GM23338 (cell line): ENCODE measurements around the gene TPRX1. TPM values are rescaled to one million over a fixed set of nuclear protein-coding genes. Genes with fewer than 3 reads are reported as not detected.
"Not testable (repeated sequence)": the region's sequence is repeated elsewhere in the genome, so short reads cannot be mapped to it uniquely, and the experiment has no call there.

Experiments
- ATAC-seq: fragments of 200-7000 bp; cut with Tn5 transposase; 3 replicates; pipeline ENCODE4 v1.9.1; 2020
- DNase-seq: peaks from one replicate; pipeline ENCODE4 v3.0.0-alpha.2; 2015; ENCODE audit warnings: low spot score
- H2AFZ ChIP-seq: fragments of 200-600 bp; sonication (generic); 2 replicates; pipeline ENCODE4 v1.8.0; 2016; ENCODE audit warnings: antibody characterized with exemption, mild to moderate bottlenecking, moderate library complexity
- H3F3A ChIP-seq: fragments of 200-600 bp; sonication (generic); replicated peaks from 2 replicates; pipeline ENCODE4 v1.8.0; 2017; ENCODE audit warnings: antibody characterized with exemption, mixed run types, low read depth
- H3K27ac ChIP-seq: fragments of 200-600 bp; sonication (generic); 2 replicates; pipeline ENCODE4 v1.6.1; 2016; ENCODE audit warnings: low read depth
- H3K27me3 ChIP-seq: fragments of 200-600 bp; sonication (generic); 2 replicates; pipeline ENCODE4 v1.8.0; 2016; ENCODE audit warnings: mild to moderate bottlenecking, mixed run types, moderate library complexity; ENCODE audit not compliant: insufficient read depth
- H3K36me3 ChIP-seq: fragments of 200-600 bp; sonication (generic); 2 replicates; pipeline ENCODE4 v1.8.0; 2016; ENCODE audit warnings: mild to moderate bottlenecking; ENCODE audit not compliant: insufficient read depth
- H3K4me1 ChIP-seq: fragments of 200-600 bp; sonication (generic); 2 replicates; pipeline ENCODE4 v1.8.0; 2016; ENCODE audit warnings: mild to moderate bottlenecking, moderate library complexity; ENCODE audit not compliant: insufficient read depth
- H3K4me2 ChIP-seq: fragments of 200-600 bp; sonication (generic); 2 replicates; pipeline ENCODE4 v1.7.1; 2017; ENCODE audit warnings: mixed run types
- H3K4me3 ChIP-seq: fragments of 200-600 bp; sonication (generic); 2 replicates; pipeline ENCODE4 v1.6.1; 2016; ENCODE audit warnings: mixed run types
- H3K79me2 ChIP-seq: fragments of 200-600 bp; sonication (generic); replicated peaks from 2 replicates; pipeline ENCODE4 v1.8.0; 2017; ENCODE audit warnings: mild to moderate bottlenecking; ENCODE audit not compliant: insufficient read depth
- H3K9me2 ChIP-seq: fragments of 200-600 bp; sonication (generic); 2 replicates; pipeline ENCODE4 v1.8.0; 2017; ENCODE audit not compliant: insufficient read depth
- H4K20me1 ChIP-seq: fragments of 200-600 bp; sonication (generic); replicated peaks from 2 replicates; pipeline ENCODE4 v1.8.0; 2017; ENCODE audit warnings: mild to moderate bottlenecking; ENCODE audit not compliant: insufficient read depth
- H3K27ac Mint-ChIP-seq: 2 replicates; pipeline ENCODE4 v1.8.0; 2020; ENCODE audit warnings: inconsistent platforms, mild to moderate bottlenecking, moderate library complexity, mixed read lengths
- H3K27me3 Mint-ChIP-seq: 3 replicates; pipeline ENCODE4 v1.8.0; 2022; ENCODE audit warnings: low read depth, mild to moderate bottlenecking, moderate library complexity, mixed read lengths, inconsistent platforms; ENCODE audit not compliant: insufficient read depth, poor library complexity
- H3K36me3 Mint-ChIP-seq: 3 replicates; pipeline ENCODE4 v1.8.0; 2021; ENCODE audit warnings: low read depth, mild to moderate bottlenecking, inconsistent platforms, moderate library complexity, mixed read lengths
- H3K4me1 Mint-ChIP-seq: 3 replicates; pipeline ENCODE4 v1.8.0; 2020; ENCODE audit warnings: mild to moderate bottlenecking, inconsistent platforms, mixed read lengths
- H3K4me3 Mint-ChIP-seq: 3 replicates; pipeline ENCODE4 v1.8.0; 2021; ENCODE audit warnings: moderate library complexity, mild to moderate bottlenecking, inconsistent platforms, mixed read lengths
- H3K9me3 Mint-ChIP-seq: 3 replicates; pipeline ENCODE4 v1.8.0; 2020; ENCODE audit warnings: moderate library complexity, mild to moderate bottlenecking, inconsistent platforms, mixed read lengths
- CREB1 ChIP-seq: fragments of 250-450 bp; sonication (Bioruptor Pico); IDR thresholded peaks from 2 replicates; pipeline ENCODE4 v1.5.0; 2020; ENCODE audit warnings: low read depth, mild to moderate bottlenecking, moderate library complexity
- EZH2 ChIP-seq: fragments of 200-600 bp; sonication (generic); IDR thresholded peaks from one replicate; pipeline ENCODE4 v1.8.0; 2017; ENCODE audit warnings: antibody characterized with exemption, mild to moderate bottlenecking, low read depth; ENCODE audit not compliant: unreplicated experiment
- POLR2AphosphoS5 ChIP-seq: IDR thresholded peaks from 2 replicates; pipeline ENCODE4 v1.6.1; 2016; ENCODE audit warnings: antibody characterized with exemption, low read depth
- STAT1 ChIP-seq: IDR thresholded peaks from one replicate; pipeline ENCODE4 v1.6.1; 2016; ENCODE audit warnings: antibody characterized with exemption; ENCODE audit not compliant: unreplicated experiment
- ZNF331 ChIP-seq: fragments of 250-450 bp; sonication (Bioruptor Pico); IDR thresholded peaks from 2 replicates; pipeline ENCODE4 v1.5.0; 2020; ENCODE audit warnings: low read depth, mild to moderate bottlenecking, moderate library complexity
- polyA plus RNA-seq: library from polyadenylated mRNA; unstranded; fragments of >200 nt; fragmentation: Nextera tagmentation; extraction: Ambion mirVana; gene quantifications from 2 replicates; pipeline ENCODE4 v1.2.1, GENCODE V29; 2016
- total RNA-seq: library from RNA; depleted of rRNA; stranded (reverse); fragments of >200 nt; shearing (Covaris generic); gene quantifications from 2 replicates; pipeline ENCODE4 v1.2.3, GENCODE V29; 2014
- TF ChIP-seq, protein P1 (sequence below): IDR thresholded peaks from one replicate; pipeline ENCODE4 v1.6.1; 2018; ENCODE audit warnings: antibody characterized with exemption; ENCODE audit not compliant: unreplicated experiment
- TF ChIP-seq, protein P2 (sequence below): IDR thresholded peaks from 2 replicates; pipeline ENCODE4 v1.6.1; 2016; ENCODE audit warnings: antibody characterized with exemption
- TF ChIP-seq, protein P3 (sequence below), 2 experiments: fragments of 200-600 bp in 1 of 2; sonication (generic) in 1 of 2; conservative IDR thresholded peaks; 2 replicates each; pipeline versions ENCODE4 v1.5.1 to v1.6.1; 2016 to 2017; ENCODE audit warnings: antibody characterized with exemption in 2 of 2, low read depth in 2 of 2, mild to moderate bottlenecking in 2 of 2, moderate library complexity in 1 of 2

Gene TPRX1
- total and polyA plus RNA-seq, 2 experiments from 2014 or later: 0.28 TPM; not detected in 1

DNA sequence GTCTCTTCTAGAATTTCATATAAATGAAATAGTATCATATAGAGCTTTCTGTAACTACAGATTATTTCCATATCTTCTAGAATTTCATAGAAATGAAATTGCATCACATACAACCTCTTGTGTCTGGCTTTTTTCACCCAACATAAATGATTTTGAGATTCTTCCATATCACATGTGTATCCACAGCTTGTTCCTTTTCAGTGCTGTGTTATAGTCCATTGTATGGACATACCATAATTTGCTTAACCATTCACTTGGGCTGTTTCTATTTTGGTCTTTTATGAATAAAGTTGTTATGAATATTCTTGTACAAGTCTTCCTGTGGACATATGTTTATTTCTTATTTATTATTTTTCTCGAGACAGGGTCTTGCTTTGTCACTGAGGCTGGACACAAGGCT lies 11.7 kb downstream of the TPRX1 start:
- Histone ChIP-seq H3K4me1 (0 out of 2 replicates have a peak, but pooled peaks cover 12% of the 10 kb centered on the region), H3K9me2 (no peaks in the 10 kb centered on the region), H3K27ac (no peak overlapping the region), H3K79me2 (no peaks in the 10 kb centered on the region), H3K4me3 (no peak overlapping the region), H3F3A (0 out of 2 replicates have a peak, but pooled peaks cover 4% of the 10 kb centered on the region), H4K20me1 (no peaks in the 10 kb centered on the region), H3K27me3 (no peaks in the 10 kb centered on the region), H3K36me3 (no peaks in the 10 kb centered on the region), H3K4me2 (no peak overlapping the region), H2AFZ (no peak overlapping the region)
- DNase-seq (no peak), ATAC-seq (no peak)
- TF ChIP-seq, protein P1, sequence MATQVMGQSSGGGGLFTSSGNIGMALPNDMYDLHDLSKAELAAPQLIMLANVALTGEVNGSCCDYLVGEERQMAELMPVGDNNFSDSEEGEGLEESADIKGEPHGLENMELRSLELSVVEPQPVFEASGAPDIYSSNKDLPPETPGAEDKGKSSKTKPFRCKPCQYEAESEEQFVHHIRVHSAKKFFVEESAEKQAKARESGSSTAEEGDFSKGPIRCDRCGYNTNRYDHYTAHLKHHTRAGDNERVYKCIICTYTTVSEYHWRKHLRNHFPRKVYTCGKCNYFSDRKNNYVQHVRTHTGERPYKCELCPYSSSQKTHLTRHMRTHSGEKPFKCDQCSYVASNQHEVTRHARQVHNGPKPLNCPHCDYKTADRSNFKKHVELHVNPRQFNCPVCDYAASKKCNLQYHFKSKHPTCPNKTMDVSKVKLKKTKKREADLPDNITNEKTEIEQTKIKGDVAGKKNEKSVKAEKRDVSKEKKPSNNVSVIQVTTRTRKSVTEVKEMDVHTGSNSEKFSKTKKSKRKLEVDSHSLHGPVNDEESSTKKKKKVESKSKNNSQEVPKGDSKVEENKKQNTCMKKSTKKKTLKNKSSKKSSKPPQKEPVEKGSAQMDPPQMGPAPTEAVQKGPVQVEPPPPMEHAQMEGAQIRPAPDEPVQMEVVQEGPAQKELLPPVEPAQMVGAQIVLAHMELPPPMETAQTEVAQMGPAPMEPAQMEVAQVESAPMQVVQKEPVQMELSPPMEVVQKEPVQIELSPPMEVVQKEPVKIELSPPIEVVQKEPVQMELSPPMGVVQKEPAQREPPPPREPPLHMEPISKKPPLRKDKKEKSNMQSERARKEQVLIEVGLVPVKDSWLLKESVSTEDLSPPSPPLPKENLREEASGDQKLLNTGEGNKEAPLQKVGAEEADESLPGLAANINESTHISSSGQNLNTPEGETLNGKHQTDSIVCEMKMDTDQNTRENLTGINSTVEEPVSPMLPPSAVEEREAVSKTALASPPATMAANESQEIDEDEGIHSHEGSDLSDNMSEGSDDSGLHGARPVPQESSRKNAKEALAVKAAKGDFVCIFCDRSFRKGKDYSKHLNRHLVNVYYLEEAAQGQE: no peak
- TF ChIP-seq CREB1 (CRISPR knock-in tag) (no peak), STAT1 (no peak), ZNF331 (CRISPR knock-in tag) (no peak), EZH2 (no peak)
- TF ChIP-seq, protein P2, sequence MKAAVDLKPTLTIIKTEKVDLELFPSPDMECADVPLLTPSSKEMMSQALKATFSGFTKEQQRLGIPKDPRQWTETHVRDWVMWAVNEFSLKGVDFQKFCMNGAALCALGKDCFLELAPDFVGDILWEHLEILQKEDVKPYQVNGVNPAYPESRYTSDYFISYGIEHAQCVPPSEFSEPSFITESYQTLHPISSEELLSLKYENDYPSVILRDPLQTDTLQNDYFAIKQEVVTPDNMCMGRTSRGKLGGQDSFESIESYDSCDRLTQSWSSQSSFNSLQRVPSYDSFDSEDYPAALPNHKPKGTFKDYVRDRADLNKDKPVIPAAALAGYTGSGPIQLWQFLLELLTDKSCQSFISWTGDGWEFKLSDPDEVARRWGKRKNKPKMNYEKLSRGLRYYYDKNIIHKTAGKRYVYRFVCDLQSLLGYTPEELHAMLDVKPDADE: no peak
- H3K4me1 Mint-ChIP-seq: peaks cover 7% of the 10 kb centered on the region
- H3K9me3 Mint-ChIP-seq: peaks cover 13% of the 10 kb centered on the region; the same call in 2 of the 3 replicates
- no peak overlapping the region for H3K4me3 Mint-ChIP-seq
- no peaks in the 10 kb centered on the region; the same call in 2 of the 3 replicates for H3K36me3 Mint-ChIP-seq
- no peak overlapping the region for H3K27ac Mint-ChIP-seq
- peaks cover 11% of the 10 kb centered on the region for H3K27me3 Mint-ChIP-seq

DNA sequence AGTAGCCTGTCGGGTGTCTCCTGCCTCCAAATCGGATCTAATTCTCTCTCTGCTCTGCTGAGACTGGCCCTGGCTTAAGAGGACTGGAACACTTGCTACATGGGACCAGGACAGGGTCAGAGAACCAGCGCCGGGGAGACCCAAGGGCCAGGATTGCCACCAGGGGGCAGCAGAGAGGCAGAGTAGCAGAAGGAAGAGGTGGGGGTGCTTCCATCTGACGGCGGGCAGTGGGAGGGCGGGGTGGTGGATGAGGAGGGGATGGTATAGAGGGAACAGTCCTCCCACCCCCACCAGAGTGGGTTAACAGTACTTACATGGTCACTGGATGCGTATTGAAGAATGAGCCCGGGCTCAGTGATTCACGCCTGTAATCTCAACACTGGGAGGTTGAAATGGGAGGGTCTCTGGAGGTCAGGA lies 13.9 kb downstream of the TPRX1 start:
- Histone ChIP-seq H3K4me1 (0 out of 2 replicates have a peak, but pooled peaks cover 18% of the 10 kb centered on the region), H3K27ac (peak overlapping the region; percentile 87), H3F3A (peaks cover 12% of the 10 kb centered on the region; the same call in 1 of the 2 replicates), H3K36me3 (no peaks in the 10 kb centered on the region), H3K4me2 (peak overlapping the region; percentile 67; the same call in 1 of the 2 replicates), H3K79me2 (no peaks in the 10 kb centered on the region), H3K4me3 (no peak overlapping the region), H3K27me3 (no peaks in the 10 kb centered on the region), H4K20me1 (0 out of 2 replicates have a peak, but pooled peaks cover 3% of the 10 kb centered on the region), H2AFZ (no peak overlapping the region), H3K9me2 (no peaks in the 10 kb centered on the region)
- Mint-ChIP-seq H3K4me3 (no peak overlapping the region), H3K36me3 (peaks cover 11% of the 10 kb centered on the region; the same call in 2 of the 3 replicates), H3K27me3 (peaks cover 11% of the 10 kb centered on the region), H3K9me3 (peaks cover 13% of the 10 kb centered on the region; the same call in 2 of the 3 replicates), H3K4me1 (peaks cover 7% of the 10 kb centered on the region), H3K27ac (no peak overlapping the region)
- TF ChIP-seq POLR2AphosphoS5: no peak
- TF ChIP-seq, protein P3, sequence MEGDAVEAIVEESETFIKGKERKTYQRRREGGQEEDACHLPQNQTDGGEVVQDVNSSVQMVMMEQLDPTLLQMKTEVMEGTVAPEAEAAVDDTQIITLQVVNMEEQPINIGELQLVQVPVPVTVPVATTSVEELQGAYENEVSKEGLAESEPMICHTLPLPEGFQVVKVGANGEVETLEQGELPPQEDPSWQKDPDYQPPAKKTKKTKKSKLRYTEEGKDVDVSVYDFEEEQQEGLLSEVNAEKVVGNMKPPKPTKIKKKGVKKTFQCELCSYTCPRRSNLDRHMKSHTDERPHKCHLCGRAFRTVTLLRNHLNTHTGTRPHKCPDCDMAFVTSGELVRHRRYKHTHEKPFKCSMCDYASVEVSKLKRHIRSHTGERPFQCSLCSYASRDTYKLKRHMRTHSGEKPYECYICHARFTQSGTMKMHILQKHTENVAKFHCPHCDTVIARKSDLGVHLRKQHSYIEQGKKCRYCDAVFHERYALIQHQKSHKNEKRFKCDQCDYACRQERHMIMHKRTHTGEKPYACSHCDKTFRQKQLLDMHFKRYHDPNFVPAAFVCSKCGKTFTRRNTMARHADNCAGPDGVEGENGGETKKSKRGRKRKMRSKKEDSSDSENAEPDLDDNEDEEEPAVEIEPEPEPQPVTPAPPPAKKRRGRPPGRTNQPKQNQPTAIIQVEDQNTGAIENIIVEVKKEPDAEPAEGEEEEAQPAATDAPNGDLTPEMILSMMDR (conservative IDR thresholded peaks at IDR 0.05; ENCODE audit: low read depth in 2 of 2): peak; percentile 97 to 98
- ATAC-seq (peak; percentile 90), DNase-seq (peak; percentile 98)

DNA sequence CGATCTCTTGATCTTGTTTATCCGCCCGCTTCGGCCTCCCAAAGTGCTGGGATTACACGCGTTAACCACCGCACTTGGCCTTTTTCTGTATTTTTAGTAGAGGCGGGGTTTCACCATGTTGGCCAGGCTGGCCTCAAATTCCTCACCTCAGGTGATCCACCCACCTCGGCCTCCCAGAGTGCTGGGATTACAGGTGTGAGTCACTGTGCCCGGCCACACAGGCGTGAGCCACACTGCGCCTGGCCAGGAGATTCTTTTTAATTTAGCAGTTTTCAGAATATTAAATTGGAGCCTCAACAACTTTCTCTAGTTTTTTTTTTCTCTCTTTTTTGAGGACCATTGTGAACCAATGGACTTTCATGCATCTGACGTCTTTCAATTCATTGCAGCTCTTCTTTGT lies 14.5 kb downstream of the TPRX1 start:
- H3K4me3 Mint-ChIP-seq: not testable (repeated sequence)

More for the DNA sequence above, 14.5 kb downstream of the TPRX1 start:
- peaks cover 11% of the 10 kb centered on the region for H3K27me3 Mint-ChIP-seq
- Histone ChIP-seq H3K4me1 (0 out of 2 replicates have a peak, but pooled peaks cover 18% of the 10 kb centered on the region), H3K27ac (peak overlapping the region; percentile 87), H3F3A (peaks cover 16% of the 10 kb centered on the region; the same call in 1 of the 2 replicates), H3K4me2 (peak overlapping the region; percentile 67; the same call in 1 of the 2 replicates)
- not testable (repeated sequence) for H3K4me1 Mint-ChIP-seq, H3K4me3 ChIP-seq, H4K20me1 ChIP-seq, H3K79me2 ChIP-seq, H2AFZ ChIP-seq, H3K36me3 ChIP-seq, H3K27ac Mint-ChIP-seq, H3K27me3 ChIP-seq, H3K9me2 ChIP-seq, DNase-seq
- peaks cover 13% of the 10 kb centered on the region; the same call in 2 of the 3 replicates for H3K9me3 Mint-ChIP-seq
- peaks cover 17% of the 10 kb centered on the region; the same call in 2 of the 3 replicates for H3K36me3 Mint-ChIP-seq
- peak; percentile 10; the same call in 2 of the 3 replicates for ATAC-seq
